ENCODE data around the gene SRI. TPM values are rescaled to one million over a fixed set of nuclear protein-coding genes. Genes with fewer than 3 reads are reported as not detected.

Gene SRI
- total RNA-seq, 4 donors from 2014 or later = 40.3 to 55.5 (median 47.3) TPM

- no peaks in the 10 kb centered on the region for H3K4me1 ChIP-seq
- H3K36me3 ChIP-seq = peaks cover 9 to 64% (median 53%) of the 10 kb centered on the region in 4 donors
- WGBS = 82% methylated on average over 5 of the region's 5 CpGs
These were observed 17.6 kb downstream of the SRI start for GRCh38 chr7:88202278-88202677.

GRCh38 chr7:88201305-88201704 is 18.5 kb downstream of the SRI start:
- no peak for DNase-seq (ENCODE audit: extremely low spot score)
- TF ChIP-seq POLR2AphosphoS5 (IDR thresholded peaks at IDR 0.05) (no peak), EP300 (IDR thresholded peaks at IDR 0.05) (no peak), POLR2A (IDR thresholded peaks at IDR 0.05; ENCODE audit: low read depth) (no peak), CTCF (IDR thresholded peaks at IDR 0.05) (no peak)
- Histone ChIP-seq H3K4me3 (no peak overlapping the region), H3K27me3 (no peaks in the 10 kb centered on the region), H3K27ac (replicated peaks in 1 of 4) (no peak overlapping the region), H3K36me3 (peaks cover 3 to 54% (median 44%) of the 10 kb centered on the region in 4 donors), H3K9me3 (no peaks in the 10 kb centered on the region), H3K4me1 (no peaks in the 10 kb centered on the region)
- intact Hi-C loops (cut with DNase I) = no loop called here

More at GRCh38 chr7:88202278-88202677, 17.6 kb downstream of the SRI start:
- no peak for DNase-seq (ENCODE audit: extremely low spot score)
- H3K9me3 ChIP-seq = no peaks in the 10 kb centered on the region
- no peak overlapping the region for H3K27ac ChIP-seq (replicated peaks in 1 of 4)
- intact Hi-C loops (cut with DNase I) = no loop called here
- no peak overlapping the region for H3K4me3 ChIP-seq
- no peaks in the 10 kb centered on the region for H3K27me3 ChIP-seq
- TF ChIP-seq EP300 (IDR thresholded peaks at IDR 0.05) = no peak
- TF ChIP-seq POLR2AphosphoS5 (IDR thresholded peaks at IDR 0.05) = no peak
- no peak for TF ChIP-seq POLR2A (IDR thresholded peaks at IDR 0.05; ENCODE audit: low read depth)
- TF ChIP-seq CTCF (IDR thresholded peaks at IDR 0.05) = no peak

- Histone ChIP-seq H3K4me3 (no peak overlapping the region), H3K27ac (replicated peaks in 1 of 4) (no peak overlapping the region), H3K9me3 (no peaks in the 10 kb centered on the region), H3K27me3 (no peaks in the 10 kb centered on the region), H3K36me3 (peaks cover 3 to 49% (median 38%) of the 10 kb centered on the region in 4 donors), H3K4me1 (no peaks in the 10 kb centered on the region)
- no peak for DNase-seq (ENCODE audit: extremely low spot score)
- TF ChIP-seq CTCF (IDR thresholded peaks at IDR 0.05) (no peak), POLR2AphosphoS5 (IDR thresholded peaks at IDR 0.05) (no peak), EP300 (IDR thresholded peaks at IDR 0.05) (no peak), POLR2A (IDR thresholded peaks at IDR 0.05; ENCODE audit: low read depth) (no peak)
- intact Hi-C loops (cut with DNase I) = no loop called here
- WGBS = 68% methylated on average over 4 of the region's 4 CpGs
These were observed 19.0 kb downstream of the SRI start for GRCh38 chr7:88200789-88201188.

GRCh38 chr7:88200261-88200660 is 19.6 kb downstream of the SRI start:
- H3K27ac ChIP-seq (replicated peaks in 1 of 4) = no peak overlapping the region
- H3K9me3 ChIP-seq = no peaks in the 10 kb centered on the region
- no peaks in the 10 kb centered on the region for H3K4me1 ChIP-seq
- DNase-seq (ENCODE audit: extremely low spot score) = no peak
- no peaks in the 10 kb centered on the region for H3K27me3 ChIP-seq
- 82% methylated on average over 3 of the region's 3 CpGs for WGBS
- H3K4me3 ChIP-seq = no peak overlapping the region
- peaks cover 3 to 44% (median 33%) of the 10 kb centered on the region in 4 donors for H3K36me3 ChIP-seq
- TF ChIP-seq POLR2A (IDR thresholded peaks at IDR 0.05; ENCODE audit: low read depth) (no peak), POLR2AphosphoS5 (IDR thresholded peaks at IDR 0.05) (no peak), CTCF (IDR thresholded peaks at IDR 0.05) (no peak), EP300 (IDR thresholded peaks at IDR 0.05) (no peak)
- intact Hi-C loops (cut with DNase I) = no loop called here

GRCh38 chr7:88191911-88192310 is 27.9 kb downstream of the SRI start:
- Histone ChIP-seq H3K4me1 (no peaks in the 10 kb centered on the region), H3K36me3 (no peaks in the 10 kb centered on the region), H3K27ac (replicated peaks in 1 of 4) (no peak overlapping the region), H3K27me3 (no peaks in the 10 kb centered on the region), H3K9me3 (no peaks in the 10 kb centered on the region), H3K4me3 (no peak overlapping the region)
- no peak for DNase-seq (ENCODE audit: extremely low spot score)
- TF ChIP-seq POLR2A (IDR thresholded peaks at IDR 0.05; ENCODE audit: low read depth) = no peak
- TF ChIP-seq POLR2AphosphoS5 (IDR thresholded peaks at IDR 0.05) = no peak
- TF ChIP-seq CTCF (IDR thresholded peaks at IDR 0.05) = no peak
- no peak for TF ChIP-seq EP300 (IDR thresholded peaks at IDR 0.05)
- WGBS = 84% methylated on average over 3 of the region's 3 CpGs
- intact Hi-C loops (cut with DNase I) = no loop called here

Data from esophagus muscularis mucosa (tissue), 4 donors.